Left renal cortex interstitium (tissue), 4 donors: Measurements from ENCODE around the gene FAM89A. TPM values are rescaled to one million over a fixed set of nuclear protein-coding genes. Genes with fewer than 3 reads are reported as not detected.
"Not testable (repeated sequence)": the region's sequence is repeated elsewhere in the genome, so short reads cannot be mapped to it uniquely, and the experiment has no call there.

ENCODE experiments used
- DNase-seq, 4 donors: peaks; one replicate each; pipeline ENCODE4 v3.0.0-alpha.2; 2013; ENCODE audit warnings: low read depth in 4 of 4, low spot score in 2 of 4, missing footprints in 1 of 4
- polyA plus RNA-seq, 4 donors: library from polyadenylated mRNA; unstranded; fragments of 120-200 nt; gene quantifications; one replicate each; pipeline ENCODE4 v1.2.1, GENCODE V29; 2013; ENCODE audit not compliant: insufficient read length in 4 of 4

The FAM89A gene
- polyA plus RNA-seq, 4 donors, result 16.8 to 24.5 (median 19.7) TPM

GRCh38 chr1:231007535-231007934 is 32.5 kb downstream of the FAM89A start:
- not testable (repeated sequence) for DNase-seq

GRCh38 chr1:231001892-231002291 is 38.2 kb downstream of the FAM89A start:
- DNase-seq, result no peak

DNA sequence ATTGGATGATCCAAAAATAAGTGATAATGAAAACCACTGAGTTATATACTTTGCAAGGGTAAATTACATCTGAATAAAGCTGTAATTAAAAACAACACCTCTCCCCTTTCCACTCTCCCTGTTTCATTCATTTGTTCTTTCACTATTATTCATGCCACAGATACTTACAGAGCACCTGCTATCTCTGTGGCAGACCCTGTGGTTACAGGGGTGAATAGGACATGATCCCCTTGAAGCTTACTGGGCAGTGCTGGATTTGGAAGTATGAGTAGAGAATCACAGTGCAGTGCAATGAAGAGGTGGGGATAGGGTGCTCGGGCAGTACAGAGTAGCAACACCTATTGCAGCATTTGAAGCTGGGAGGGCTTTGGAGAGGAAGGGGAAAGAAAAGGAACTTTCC is 39.4 kb downstream of the FAM89A start:
- no peak for DNase-seq

- no peak for DNase-seq
Measured at GRCh38 chr1:231000201-231000600, 39.9 kb downstream of the FAM89A start.

DNA sequence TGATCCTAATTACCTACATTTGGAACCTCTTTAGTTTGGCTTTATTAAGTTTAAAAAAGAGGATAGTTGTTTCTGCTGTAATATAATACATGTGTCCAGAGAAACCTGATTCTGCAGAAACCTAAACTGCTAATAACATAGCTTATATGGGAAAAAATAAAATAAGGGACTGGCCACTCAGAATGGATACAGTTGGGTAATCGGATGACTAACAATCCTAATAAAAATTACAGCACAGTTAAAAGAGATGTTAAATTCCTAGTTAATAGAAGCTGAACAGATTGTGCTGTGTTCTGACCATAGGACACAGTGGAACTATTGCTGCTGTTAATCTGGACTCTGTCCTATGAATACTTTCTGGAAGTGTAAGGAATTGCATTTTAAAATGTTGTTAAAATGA is 45.2 kb downstream of the FAM89A start:
- no peak for DNase-seq

DNA sequence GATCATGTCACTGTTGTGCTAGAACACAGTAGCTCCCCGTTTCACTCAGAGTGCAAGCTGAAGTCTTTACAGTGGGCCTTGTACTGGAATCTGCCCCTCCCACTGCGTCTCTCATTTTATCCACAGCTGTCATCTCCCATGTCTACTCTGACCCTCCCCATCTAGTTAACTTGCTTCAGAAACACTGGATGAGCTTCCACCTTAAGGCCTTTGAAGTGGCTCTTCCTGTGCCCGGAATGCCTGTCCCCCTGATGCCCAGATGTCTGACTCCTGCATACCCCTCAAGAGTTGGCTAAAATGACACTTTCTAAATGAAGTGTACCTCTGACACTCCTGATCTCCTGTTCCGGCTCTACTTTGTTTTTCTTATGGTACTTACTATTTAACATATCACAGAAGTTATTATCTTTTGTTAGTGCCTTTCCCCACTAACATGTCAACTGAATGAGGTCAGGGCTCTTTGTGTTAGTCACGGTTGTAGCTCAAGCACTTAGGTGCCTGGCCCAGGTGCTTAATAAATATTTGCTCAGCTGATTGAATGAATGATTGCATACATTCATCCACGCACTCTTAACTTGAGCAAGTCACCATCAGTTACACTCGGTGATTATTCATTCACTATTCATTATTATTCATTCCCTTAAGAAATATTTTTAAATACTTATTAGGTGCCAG is 47.8 kb downstream of the FAM89A start:
- DNase-seq, result no peak

GRCh38 chr1:230987448-230987847 is 52.6 kb downstream of the FAM89A start:
- DNase-seq, result no peak

DNA sequence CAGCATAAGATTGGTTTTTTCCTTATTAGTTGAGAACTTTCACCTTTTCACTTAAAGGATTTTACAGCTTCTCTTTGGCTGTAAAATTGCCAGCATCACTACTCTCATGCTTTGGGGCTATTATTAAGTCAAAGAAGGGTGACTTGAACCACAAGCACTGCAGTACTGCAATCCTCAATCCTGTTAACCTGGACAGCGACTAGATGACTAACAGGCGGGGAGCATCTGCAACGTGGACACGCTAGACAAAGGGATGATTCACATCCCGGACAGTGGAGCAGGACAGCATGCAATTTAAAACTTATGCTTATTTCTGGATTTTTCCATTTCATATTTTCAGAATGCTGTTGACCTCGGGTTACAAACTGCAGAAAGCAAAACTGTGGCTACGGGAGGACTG is 53.1 kb downstream of the FAM89A start:
- no peak for DNase-seq

DNA sequence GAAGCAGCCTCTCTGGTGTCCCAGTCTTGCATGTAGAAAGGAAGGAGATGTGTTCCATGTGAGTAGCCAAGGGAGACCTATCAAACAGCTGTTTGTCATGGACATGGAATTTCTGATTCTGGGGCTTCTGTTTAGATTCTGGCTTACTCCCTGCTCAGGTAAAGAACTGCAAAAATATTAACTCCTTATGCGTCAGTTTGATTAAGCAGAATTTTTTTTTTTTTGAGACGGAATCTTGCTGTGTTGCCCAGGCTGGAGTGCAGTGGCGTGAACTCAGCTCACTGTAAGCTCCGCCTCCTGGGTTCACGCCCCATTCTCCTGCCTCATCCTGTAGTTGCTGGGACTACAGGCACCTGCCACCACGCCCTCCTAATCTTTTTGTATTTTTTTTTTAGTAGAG is 54.3 kb downstream of the FAM89A start:
- no peak for DNase-seq

DNA sequence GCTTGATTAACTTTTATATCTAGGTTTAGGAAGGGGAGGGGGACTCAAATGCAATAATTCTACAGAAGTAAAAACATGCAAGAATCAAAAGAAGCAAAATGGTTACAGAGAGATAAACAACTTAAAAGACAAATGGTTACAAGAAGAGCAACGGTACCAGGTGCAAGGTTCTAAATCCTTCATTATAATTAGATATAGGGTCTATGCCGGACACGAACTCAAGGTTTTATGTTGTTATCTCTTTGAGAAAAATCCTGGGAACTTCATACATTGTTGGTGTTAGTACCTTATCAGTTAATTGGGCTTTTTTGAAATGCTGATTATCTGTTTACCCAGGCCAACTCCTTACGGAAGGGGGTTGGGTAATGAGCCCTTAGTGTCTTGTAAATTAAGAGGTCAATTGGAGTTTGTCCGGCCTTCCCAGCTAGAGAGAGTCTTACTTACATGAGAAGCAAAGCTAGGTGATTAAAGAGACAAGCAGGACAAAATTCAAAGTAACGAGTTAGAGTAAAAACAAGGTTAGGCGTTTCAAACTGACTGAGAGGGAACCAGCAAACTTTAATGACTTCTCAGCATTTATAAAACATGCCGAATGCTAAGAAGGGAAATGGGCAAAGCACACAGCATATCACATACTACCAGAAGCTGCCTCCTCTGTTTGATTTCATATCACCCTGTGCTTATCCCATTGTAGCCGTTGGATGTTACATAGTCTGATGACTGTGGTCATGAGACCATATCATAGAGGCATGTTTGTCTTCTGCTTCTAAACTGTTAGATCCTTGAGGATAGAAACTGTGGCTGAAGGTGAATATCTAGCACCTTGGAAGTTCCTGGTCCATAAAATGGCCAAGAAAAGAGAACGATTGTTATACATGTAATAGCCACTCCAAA is 55.2 kb downstream of the FAM89A start:
- not testable (repeated sequence) for DNase-seq

DNA sequence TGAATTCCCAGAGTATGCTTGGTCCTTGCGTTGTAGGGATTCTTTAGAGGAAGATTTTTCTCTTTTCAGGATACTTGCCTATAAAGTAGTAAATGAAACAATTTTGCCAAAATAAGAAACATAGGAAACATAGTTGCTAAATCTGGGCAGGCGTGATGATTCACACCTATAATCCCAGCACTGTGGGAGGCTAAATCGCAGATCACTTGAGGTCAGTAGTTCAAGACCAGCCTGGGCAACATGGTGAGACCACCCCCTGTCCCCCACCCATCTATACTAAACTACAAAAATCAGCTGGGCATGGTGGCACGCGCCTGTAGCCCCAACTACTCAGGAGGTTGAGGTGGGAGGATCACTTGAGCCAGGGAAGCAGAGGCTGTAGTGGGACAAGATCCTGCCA is 56.2 kb downstream of the FAM89A start:
- no peak for DNase-seq

GRCh38 chr1:230982696-230983095 is 57.4 kb downstream of the FAM89A start:
- DNase-seq, result no peak

DNA sequence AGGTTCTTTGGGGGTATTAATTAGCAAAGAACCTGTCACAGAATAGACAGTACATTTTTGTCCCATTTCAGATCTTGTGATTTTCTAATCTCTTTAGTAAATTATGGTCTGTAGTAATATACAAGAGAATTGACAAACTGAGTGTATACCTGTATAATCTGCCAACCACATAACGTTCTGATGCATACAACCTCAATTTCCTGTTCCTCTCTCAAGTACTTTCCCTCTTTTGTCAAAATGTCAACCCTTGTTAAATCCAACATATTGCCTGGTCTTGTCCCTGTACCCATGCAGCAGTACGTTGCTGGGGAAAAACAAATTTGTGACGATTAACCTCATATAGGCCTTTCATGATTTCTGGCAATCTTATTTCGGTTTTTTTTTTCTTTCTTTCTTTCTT is 60.1 kb downstream of the FAM89A start:
- no peak for DNase-seq

DNA sequence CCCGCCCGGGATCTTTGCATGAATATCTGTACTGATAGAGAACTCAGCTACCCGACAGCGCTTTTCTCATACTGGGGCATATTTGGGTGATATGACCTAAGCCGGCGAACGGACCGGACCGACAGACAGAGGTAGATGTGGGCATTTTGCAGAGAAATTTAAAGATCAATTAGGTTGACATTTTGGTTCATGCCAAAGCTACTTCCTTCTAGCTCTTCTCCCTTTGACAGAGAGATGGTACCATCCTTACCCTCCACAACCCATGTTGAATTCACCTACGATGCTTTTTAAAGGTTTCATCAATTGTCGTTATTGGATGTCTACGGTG is 60.7 kb downstream of the FAM89A start:
- no peak for DNase-seq

- DNase-seq, result peak; percentile 83 to 96 (median 93)
Measured at GRCh38 chr1:230978491-230979388, 61.3 kb downstream of the FAM89A start, which contains the start of the genes ARV1 and TTC13. Gene ARV1 (plus strand): TSS chr1:230979094. CDS start chr1:230979106, 12 bp downstream. Gene TTC13 (minus strand): TSS chr1:230978861. CDS start chr1:230978830, 31 bp downstream.

DNA sequence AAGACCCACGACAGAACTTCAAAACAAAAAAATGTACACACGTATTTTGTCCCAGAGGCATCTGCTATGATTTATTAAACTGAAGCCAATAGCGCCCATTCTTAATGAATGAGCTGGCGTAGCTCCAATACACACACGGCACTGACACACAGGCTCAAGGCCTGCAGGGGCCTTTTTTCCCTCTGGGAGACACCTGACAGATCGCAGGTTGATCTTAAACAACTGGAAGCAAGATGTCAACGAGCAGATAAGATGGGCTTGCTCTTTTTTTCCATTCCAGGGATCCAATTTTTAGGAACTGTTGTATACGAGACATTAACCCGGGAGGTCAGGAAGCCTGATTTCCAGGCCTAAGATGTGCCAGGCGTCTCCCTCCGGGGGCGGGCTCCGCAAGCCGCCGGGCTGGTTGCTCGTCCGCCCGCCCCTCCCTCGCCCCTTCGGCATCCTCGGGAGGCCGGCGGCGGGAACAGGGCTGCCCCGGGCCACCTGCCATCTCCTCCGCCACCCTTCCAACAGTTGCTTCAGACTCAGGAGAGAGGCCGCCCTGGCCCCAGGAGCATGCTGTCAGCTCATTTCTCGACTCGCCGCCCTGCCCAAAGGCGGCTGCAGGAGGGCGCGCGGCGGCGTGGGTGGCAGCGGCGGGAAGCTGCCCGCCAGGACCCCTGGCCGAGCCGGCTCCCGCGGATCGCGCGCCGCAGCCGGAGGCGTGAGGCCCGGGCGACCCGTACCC is 62.1 kb downstream of the FAM89A start:
- peak in 1 of 4 donors; percentile 11 for DNase-seq

DNA sequence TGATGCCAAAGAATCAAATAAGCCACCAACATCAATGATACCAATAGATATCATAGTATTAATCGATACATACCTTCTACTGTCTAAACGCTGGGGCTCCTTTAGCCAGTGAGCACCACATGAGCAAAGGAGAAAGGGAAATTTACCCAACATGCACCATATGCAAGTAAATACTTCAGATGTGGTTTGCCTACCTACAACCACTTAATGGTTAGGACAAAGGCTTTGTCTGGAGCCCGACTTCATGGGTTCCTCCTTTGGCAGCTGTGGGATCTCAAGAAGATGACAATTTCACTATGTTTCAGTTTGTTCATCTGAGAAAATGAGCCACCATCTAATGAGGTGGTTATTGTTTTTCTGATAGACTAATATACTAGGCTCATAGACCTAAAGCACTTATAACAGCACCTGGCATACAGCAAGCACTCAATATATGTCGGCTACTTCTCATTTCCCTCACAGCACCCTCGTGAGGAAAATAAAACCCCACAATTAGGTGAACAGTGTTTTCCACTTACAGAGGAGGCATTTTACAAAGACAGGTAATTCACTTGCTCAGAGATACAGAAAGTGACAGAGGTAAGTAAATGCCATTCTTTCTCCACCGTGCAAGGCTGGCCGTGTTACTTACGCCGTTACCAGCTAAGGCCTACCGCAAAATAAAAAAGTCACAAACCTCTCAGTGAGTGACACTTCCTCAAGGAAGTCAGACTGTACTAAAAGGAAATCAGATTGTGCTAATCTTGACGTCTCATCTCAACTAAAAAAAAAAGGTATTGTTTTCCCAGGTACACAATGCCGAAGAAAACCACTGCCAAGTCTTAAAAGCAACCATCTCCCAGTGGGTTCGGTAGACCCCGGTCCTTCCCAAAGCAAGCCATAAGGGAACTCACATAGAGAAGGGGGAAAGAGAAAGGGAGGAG is 63.0 kb downstream of the FAM89A start:
- no peak for DNase-seq

DNA sequence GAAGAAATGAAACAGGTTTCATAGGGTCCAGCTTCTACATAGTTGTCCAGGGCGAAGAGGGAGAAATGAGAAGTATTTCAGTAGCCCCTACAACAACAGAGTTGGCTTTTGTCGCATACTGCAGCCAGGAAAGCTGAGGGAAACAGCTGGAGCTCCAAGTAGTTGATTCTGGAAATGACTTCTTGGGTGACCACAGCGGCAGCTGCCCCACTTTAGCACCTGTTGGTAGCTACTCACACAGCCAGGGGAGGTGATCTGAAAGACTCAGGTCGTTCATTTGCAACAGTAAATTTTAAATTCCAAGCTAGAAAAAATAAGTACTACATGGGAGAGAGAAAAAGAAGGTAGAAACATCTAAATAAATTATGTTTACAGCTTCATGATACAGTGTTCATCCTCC is 63.7 kb downstream of the FAM89A start:
- DNase-seq, result no peak

DNA sequence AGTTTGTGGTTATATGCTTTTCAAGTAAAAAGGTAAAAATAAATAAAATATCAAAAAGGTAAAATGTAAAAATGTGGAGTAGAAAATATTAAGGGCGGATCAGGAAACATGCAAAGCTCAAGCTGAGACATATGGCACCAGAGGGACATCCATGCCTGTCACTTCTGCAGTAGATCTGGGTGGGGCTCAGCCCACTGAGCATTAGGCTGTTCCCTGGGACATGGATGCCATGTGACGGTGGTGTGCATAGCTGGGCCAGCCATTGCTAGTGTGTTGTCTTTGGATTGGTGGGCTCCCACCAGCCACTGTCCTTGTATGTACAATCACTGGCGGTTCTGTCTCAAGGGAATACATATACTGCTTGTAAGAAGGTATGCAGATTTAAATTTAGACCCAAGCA is 64.4 kb downstream of the FAM89A start:
- DNase-seq, result no peak
